Smooth muscle cell (in vitro differentiated cells): ENCODE data around the gene ZNF490. TPM values are rescaled to one million over a fixed set of nuclear protein-coding genes. Genes with fewer than 3 reads are reported as not detected.

Experiments
- DNase-seq: peaks from one replicate; lab custom pipeline; 2025; ENCODE audit not compliant: unreplicated experiment; lab: John Stamatoyannopoulos, UW
- H2AFZ ChIP-seq: fragments of 200-600 bp; sonication (generic); 2 replicates; pipeline ENCODE4 v1.6.0; 2016; ENCODE audit warnings: antibody characterized with exemption, low read depth, mild to moderate bottlenecking
- H3F3A ChIP-seq: fragments of 200-600 bp; sonication (generic); 2 replicates; pipeline ENCODE4 v1.6.0; 2017; ENCODE audit warnings: antibody characterized with exemption, low read depth
- H3K27ac ChIP-seq: fragments of 200-600 bp; sonication (generic); 2 replicates; pipeline ENCODE4 v1.5.1; 2016; ENCODE audit warnings: low read depth, mild to moderate bottlenecking
- H3K27me3 ChIP-seq: fragments of 200-600 bp; sonication (generic); 2 replicates; pipeline ENCODE4 v1.6.1; 2016; ENCODE audit warnings: low read depth, mild to moderate bottlenecking
- H3K36me3 ChIP-seq: fragments of 200-600 bp; sonication (generic); 2 replicates; pipeline ENCODE4 v1.5.1; 2016; ENCODE audit warnings: low read depth
- H3K4me1 ChIP-seq: fragments of 200-600 bp; sonication (generic); 2 replicates; pipeline ENCODE4 v1.5.1; 2016; ENCODE audit warnings: low read depth
- H3K4me2 ChIP-seq: fragments of 200-600 bp; sonication (generic); 2 replicates; pipeline ENCODE4 v1.6.0; 2016; ENCODE audit warnings: mild to moderate bottlenecking
- H3K4me3 ChIP-seq: fragments of 200-600 bp; sonication (generic); 2 replicates; pipeline ENCODE4 v1.5.1; 2016; ENCODE audit warnings: mild to moderate bottlenecking
- H3K79me2 ChIP-seq: fragments of 200-600 bp; sonication (generic); 2 replicates; pipeline ENCODE4 v1.6.0; 2016; ENCODE audit warnings: low read depth, mild to moderate bottlenecking
- H3K9ac ChIP-seq: fragments of 200-600 bp; sonication (generic); 2 replicates; pipeline ENCODE4 v1.6.0; 2016; ENCODE audit warnings: low read depth
- H3K9me3 ChIP-seq: fragments of 200-600 bp; sonication (generic); replicated peaks from 2 replicates; pipeline ENCODE4 v1.5.1; 2016; ENCODE audit warnings: low read depth
- H4K20me1 ChIP-seq: fragments of 200-600 bp; sonication (generic); 2 replicates; pipeline ENCODE4 v1.6.0; 2016; ENCODE audit warnings: low read depth
- CTCF ChIP-seq: fragments of 200-600 bp; sonication (generic); IDR thresholded peaks from 2 replicates; pipeline ENCODE4 v1.5.1; 2017; ENCODE audit warnings: borderline replicate concordance, mild to moderate bottlenecking, antibody characterized with exemption; ENCODE audit not compliant: insufficient read depth, poor library complexity, severe bottlenecking
- WGBS: methylation state at CpG from one replicate; pipeline ENCODE4 v1.1.7; 2016; ENCODE audit warnings: low lambda C conversion rate; 5-methylcytosine and 5-hydroxymethylcytosine counted together
- polyA plus RNA-seq: library from polyadenylated mRNA; unstranded; fragments of >200 nt; fragmentation: Nextera tagmentation; extraction: Ambion mirVana; gene quantifications from 2 replicates; pipeline ENCODE4 v1.2.1, GENCODE V29; 2016
- total RNA-seq: library from RNA; depleted of rRNA; stranded (reverse); fragments of >200 nt; gene quantifications from 2 replicates; pipeline ENCODE4 v1.2.3, GENCODE V29; 2014

ZNF490 gene
- total and polyA plus RNA-seq, 2 experiments from 2014 or later, result 1.1 to 7.1 TPM

DNA sequence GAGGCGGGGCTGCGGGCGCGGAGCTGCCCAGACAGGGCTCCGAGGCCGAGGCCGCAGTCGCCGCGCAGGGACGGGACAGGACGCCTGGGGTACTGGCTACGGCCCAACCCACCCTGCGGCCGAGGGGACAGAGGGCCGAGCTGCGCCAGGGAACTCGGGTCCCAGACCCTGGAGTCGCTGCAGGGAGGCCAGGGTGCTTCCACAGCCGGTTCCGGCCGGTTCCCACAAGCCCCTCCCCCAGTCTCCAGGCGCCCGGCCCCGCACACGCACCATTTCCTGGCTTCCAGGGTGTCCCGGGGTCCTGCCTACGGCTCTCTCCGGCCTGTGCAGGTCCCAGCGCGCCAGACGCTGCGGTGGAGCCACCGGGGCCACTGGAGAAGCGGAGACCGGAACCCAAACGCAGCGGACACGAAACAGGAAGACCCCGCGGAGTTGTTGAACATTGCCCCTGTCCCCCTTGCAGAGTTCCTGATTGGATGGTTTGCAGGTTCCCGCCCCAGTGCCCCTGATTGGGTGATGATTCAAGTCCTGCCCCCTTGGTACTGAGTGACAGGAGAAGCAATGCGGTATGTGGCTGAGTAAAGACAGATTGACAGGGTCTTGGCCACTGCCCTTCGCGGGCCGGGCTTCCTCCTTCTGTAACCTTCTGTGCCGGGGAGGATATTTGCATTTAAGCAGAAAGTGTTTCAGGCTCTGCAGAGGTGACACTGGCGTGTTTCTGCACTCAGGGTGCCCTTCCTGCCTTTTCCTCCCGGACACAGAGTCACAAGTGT, 59.4 kb downstream of the ZNF490 start, which contains the start of gene ZNF564:
ZNF564 (minus strand) TSS at position 423 of the 773 bp plus-strand sequence; CDS start at position 273, 150 bp downstream.
- Histone ChIP-seq H3K27ac (peak within 1 kb of the TSS; percentile 83), H3K27me3 (no peaks in the 10 kb centered on the region), H3K9me3 (no peaks in the 10 kb centered on the region), H3K9ac (peak within 1 kb of the TSS; percentile 69), H3K4me2 (peak within 1 kb of the TSS; percentile 87), H3F3A (peaks cover 10% of the 10 kb centered on the region), H4K20me1 (peaks cover 3% of the 10 kb centered on the region), H2AFZ (peak within 1 kb of the TSS; percentile 97), H3K79me2 (peaks cover 43% of the 10 kb centered on the region), H3K4me1 (peaks cover 10% of the 10 kb centered on the region), H3K4me3 (peak within 1 kb of the TSS; percentile 87), H3K36me3 (no peaks in the 10 kb centered on the region)
- under 1% methylated on average over 46 of the region's 49 CpGs for WGBS
- TF ChIP-seq CTCF, result no peak
- DNase-seq, result peak; percentile 94

GRCh38 chr19:12546903-12547302, 63.7 kb downstream of the ZNF490 start:
- Histone ChIP-seq H2AFZ (no peak overlapping the region), H3F3A (peaks cover 4% of the 10 kb centered on the region), H3K9me3 (no peaks in the 10 kb centered on the region), H3K4me1 (peaks cover 3% of the 10 kb centered on the region), H3K79me2 (peaks cover 69% of the 10 kb centered on the region), H4K20me1 (peaks cover 26% of the 10 kb centered on the region), H3K4me2 (no peak overlapping the region), H3K36me3 (no peaks in the 10 kb centered on the region), H3K27me3 (no peaks in the 10 kb centered on the region), H3K9ac (no peak overlapping the region), H3K4me3 (no peak overlapping the region), H3K27ac (no peak overlapping the region)
- no peak for TF ChIP-seq CTCF
- DNase-seq, result no peak
- 93% methylated on average over 2 of the region's 2 CpGs for WGBS

DNA sequence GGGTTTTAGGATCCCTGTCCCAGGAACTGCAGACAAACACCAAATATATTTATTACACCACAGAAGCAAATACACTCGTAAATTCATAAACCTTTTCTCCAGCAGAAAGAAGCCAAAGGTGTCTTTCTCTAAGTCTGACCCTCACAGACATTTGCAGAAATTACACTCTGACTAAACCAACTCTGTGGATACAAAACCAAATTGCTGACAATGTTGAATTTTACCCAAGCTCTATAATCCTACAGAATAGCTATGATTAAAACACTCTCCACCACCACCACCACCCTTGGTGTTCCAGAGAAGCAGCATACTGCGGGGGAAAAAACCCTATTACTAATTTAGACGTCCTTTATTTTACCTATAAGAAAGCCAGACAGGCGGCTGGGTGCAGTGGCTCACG, 64.5 kb downstream of the ZNF490 start:
- H3F3A ChIP-seq, result no peaks in the 10 kb centered on the region
- TF ChIP-seq CTCF, result no peak
- no peak for DNase-seq
- no peaks in the 10 kb centered on the region for H3K9me3 ChIP-seq
- 92% methylated on average over 5 of the region's 5 CpGs for WGBS
- H3K4me1 ChIP-seq, result no peaks in the 10 kb centered on the region
- H3K4me3 ChIP-seq, result no peak overlapping the region
- H2AFZ ChIP-seq, result no peak overlapping the region
- H3K36me3 ChIP-seq, result no peaks in the 10 kb centered on the region
- H3K27ac ChIP-seq, result no peak overlapping the region
- peaks cover 26% of the 10 kb centered on the region for H4K20me1 ChIP-seq
- H3K4me2 ChIP-seq, result no peak overlapping the region
- no peak overlapping the region for H3K9ac ChIP-seq
- peaks cover 77% of the 10 kb centered on the region for H3K79me2 ChIP-seq
- no peaks in the 10 kb centered on the region for H3K27me3 ChIP-seq

- TF ChIP-seq CTCF, result no peak
- no peak overlapping the region for H3K4me2 ChIP-seq
- H2AFZ ChIP-seq, result no peak overlapping the region
- no peak overlapping the region for H3K27ac ChIP-seq
- peaks cover 78% of the 10 kb centered on the region for H3K79me2 ChIP-seq
- no peaks in the 10 kb centered on the region for H3K4me1 ChIP-seq
- no peak for DNase-seq
- 97% methylated on average over 8 of the region's 8 CpGs for WGBS
- H3K4me3 ChIP-seq, result no peak overlapping the region
- no peaks in the 10 kb centered on the region for H3F3A ChIP-seq
- no peak overlapping the region for H3K9ac ChIP-seq
- peaks cover 4% of the 10 kb centered on the region for H3K36me3 ChIP-seq
- no peaks in the 10 kb centered on the region for H3K27me3 ChIP-seq
- peaks cover under 1% of the 10 kb centered on the region for H3K9me3 ChIP-seq
- H4K20me1 ChIP-seq, result peaks cover 26% of the 10 kb centered on the region
Measured at GRCh38 chr19:12545267-12545666, 65.3 kb downstream of the ZNF490 start.
